HG03457 (cell line): ENCODE measurements around the gene HUS1B.
A peak's percentile ranks its signal among the peaks of the same experiment; 100 is the strongest.
"Not testable (repeated sequence)": the region's sequence is repeated elsewhere in the genome, so short reads cannot be mapped to it uniquely, and the experiment has no call there.

ENCODE experiments used
- ATAC-seq: cut with Tn5 transposase; IDR thresholded peaks from one replicate; pipeline ENCODE4 v1.9.1; 2021; ENCODE audit warnings: moderate number of reproducible peaks; ENCODE audit not compliant: unreplicated experiment

HUS1B gene

GRCh38 chr6:656460-657252, at the start of gene HUS1B:
Gene HUS1B (minus strand): TSS chr6:657100. CDS start chr6:656944, 156 bp downstream.
- no peak for ATAC-seq

DNA sequence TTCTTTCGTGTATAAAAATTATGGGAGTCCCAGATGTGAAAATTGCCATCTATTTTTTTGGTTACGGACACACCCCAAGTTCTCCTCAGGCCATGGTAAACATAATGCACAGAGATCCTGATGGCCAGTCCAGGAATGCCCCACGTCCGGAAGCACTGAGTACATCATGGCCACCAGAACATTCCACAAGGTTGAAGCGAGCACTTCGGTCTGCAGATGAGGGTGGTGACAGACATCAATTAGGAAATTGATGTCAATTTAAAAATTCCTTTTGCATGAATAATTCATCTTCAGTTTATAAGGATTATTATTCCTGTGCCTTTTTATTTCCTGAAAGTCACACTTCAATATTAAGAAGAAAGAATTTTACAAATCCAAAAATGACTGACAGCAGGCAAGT, 49.2 kb upstream of the HUS1B start:
- no peak for ATAC-seq

DNA sequence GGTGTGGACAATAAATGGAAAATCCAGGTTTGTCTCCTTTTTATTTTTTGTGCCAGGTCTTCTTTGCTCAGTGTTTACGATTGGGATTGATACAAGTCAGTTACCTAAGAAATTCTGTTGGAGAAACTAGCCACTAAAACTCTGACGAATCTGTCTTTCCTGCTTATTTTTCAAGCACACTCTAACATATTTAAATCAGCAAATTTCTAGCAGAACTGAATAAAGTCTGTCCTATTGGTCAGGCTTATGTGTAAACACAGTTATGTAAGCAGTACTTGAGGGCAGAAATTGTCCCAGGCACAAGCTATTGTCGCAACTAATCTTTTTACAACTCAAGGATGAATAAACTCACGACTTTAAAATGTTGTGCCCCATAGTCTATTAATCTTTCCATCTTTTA, 48.1 kb upstream of the HUS1B start:
- ATAC-seq, result no peak

DNA sequence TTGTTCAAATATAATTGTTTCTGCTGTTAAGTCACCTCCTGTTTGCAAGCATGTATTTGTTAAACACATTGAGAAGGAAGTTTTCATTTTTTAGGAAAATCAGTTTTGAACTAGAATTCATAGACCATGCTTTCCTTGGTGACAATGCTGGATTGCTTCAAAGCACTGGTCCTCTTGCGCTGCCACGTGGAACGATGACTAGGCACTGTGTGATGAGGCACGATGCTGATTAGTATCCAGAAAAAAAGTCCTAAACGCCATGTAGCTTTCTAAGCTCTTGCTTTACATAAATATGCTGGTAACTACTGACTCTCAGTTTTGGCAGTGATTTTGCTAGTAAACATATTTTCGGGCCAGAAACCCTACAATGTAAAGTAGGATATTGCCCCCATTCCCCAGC, 47.1 kb upstream of the HUS1B start:
- ATAC-seq, result no peak

GRCh38 chr6:703552-703951, 46.7 kb upstream of the HUS1B start:
- ATAC-seq, result no peak

- ATAC-seq, result no peak
Observed at GRCh38 chr6:701700-702479, 45.0 kb upstream of the HUS1B start.

GRCh38 chr6:701215-701614, 44.3 kb upstream of the HUS1B start:
- ATAC-seq, result no peak

DNA sequence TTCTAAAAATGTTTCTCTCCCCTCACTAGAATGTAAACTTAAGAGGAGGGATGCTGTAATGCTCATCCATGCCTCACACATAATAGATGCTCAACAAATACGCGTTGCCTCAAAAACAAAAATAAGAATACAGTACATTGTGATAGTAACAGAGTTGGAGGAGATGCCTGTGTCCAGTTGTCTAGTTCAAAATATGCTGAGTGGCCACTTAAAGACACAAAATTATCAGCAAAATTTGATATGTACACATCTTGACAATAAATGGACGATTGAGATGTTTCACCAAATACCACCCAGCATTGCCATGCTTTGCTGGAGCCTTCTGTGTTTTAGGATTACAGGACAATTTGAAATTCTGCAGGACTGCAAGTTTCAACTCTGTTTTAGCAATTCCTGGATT, 43.6 kb upstream of the HUS1B start:
- ATAC-seq, result no peak

- ATAC-seq, result no peak
Observed at GRCh38 chr6:699319-699718, 42.4 kb upstream of the HUS1B start.

DNA sequence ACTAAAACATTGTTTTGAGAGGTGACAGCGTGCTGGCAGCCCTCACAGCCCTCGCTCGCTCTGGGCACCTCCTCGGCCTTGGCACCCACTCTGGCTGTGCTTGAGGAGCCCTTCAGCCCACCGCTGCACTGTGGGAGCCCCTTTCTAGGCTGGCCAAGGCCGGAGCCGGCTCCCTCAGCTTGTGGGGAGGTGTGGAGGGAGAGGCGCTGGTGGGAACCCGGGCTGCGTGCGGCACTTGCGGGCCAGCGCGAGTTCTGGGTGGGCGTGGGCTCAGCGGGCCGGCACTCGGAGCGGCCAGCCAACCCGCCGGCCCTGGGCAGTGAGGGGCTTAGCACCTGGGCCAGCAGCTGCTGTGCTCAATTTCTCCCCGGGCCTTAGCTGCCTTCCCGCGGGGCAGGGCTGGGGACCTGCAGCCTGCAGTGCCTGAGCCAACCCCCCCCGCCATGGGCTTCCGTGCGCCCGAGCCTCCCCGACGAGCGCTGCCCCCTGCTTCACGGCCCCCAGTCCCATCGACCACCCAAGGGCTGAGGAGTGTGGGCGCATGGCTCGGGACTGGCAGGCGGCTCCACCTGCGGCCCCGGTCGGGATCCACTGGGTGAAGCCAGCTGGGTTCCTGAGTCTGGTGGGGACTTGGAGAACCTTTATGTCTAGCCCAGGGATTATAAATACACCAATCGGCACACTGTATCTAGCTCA, 37.7 kb upstream of the HUS1B start:
- not testable (repeated sequence) for ATAC-seq

GRCh38 chr6:693723-694009, 36.8 kb upstream of the HUS1B start:
- no peak for ATAC-seq

- ATAC-seq, result peak; percentile 70
Observed at GRCh38 chr6:692858-693722, 36.2 kb upstream of the HUS1B start, which contains the start of gene EXOC2. Gene EXOC2 (minus strand): TSS chr6:693139. CDS start chr6:637818, 55,321 bp downstream.

DNA sequence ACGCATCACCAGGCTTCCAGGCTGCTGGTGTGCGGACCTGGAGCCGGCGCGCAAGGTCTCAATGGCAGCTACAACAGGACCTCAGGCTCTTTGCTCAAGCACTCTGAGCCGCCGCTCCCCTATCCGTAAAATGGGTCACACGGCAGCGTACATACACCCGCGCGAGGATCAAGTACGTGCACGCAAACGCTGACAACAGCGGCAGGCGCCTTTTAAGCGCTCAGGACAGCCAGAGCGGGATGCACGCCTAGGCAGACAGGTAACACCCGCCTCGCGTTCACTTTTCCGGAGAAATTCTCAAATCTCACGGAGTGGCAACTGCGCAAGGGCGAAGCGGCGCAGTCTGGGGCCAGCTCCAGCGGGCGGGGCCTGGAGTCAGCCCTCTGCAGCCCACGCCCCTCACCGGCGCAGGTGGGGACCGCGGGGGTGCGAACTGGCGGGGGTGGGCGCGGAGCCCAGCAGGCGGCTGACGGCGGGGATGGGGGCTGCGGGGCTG, 35.5 kb upstream of the HUS1B start:
- peak; percentile 60 for ATAC-seq

DNA sequence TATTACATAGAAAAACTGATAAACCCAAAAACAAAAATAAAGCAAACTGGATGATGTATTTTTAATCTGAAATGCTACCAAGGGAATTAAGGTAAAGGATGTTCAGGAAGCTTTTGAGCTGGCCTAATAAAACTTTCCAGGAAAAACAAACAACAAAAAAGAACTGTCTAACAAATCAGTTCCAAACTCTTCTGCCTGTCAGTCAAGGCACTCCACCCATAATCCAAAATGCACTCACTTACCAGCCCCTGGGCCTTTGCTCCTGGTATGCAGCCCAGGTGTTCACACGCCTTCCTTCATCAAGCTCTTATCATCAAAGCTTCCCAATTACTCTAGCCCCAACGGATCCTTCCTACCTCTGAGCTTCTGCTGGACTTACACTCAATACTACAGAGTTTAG, 32.3 kb upstream of the HUS1B start:
- no peak for ATAC-seq

DNA sequence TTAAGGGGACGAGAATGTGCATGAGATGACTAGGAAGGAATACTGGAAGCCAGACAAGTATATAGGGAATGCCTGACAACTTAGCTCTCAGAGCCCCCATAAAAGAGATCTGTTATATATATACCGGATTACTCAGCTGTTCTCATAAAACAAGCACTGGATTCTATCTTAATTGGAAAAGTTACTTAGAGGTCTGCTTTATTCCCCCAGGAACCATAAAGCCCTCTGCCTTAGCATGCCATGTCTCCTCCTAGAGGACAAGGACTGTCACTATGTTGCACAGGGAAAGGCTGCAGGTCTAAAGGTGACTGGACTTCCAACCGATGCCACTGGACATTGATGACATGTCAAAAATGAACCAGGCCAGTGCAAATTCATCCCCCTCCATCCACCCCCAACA, 29.6 kb upstream of the HUS1B start:
- no peak for ATAC-seq

DNA sequence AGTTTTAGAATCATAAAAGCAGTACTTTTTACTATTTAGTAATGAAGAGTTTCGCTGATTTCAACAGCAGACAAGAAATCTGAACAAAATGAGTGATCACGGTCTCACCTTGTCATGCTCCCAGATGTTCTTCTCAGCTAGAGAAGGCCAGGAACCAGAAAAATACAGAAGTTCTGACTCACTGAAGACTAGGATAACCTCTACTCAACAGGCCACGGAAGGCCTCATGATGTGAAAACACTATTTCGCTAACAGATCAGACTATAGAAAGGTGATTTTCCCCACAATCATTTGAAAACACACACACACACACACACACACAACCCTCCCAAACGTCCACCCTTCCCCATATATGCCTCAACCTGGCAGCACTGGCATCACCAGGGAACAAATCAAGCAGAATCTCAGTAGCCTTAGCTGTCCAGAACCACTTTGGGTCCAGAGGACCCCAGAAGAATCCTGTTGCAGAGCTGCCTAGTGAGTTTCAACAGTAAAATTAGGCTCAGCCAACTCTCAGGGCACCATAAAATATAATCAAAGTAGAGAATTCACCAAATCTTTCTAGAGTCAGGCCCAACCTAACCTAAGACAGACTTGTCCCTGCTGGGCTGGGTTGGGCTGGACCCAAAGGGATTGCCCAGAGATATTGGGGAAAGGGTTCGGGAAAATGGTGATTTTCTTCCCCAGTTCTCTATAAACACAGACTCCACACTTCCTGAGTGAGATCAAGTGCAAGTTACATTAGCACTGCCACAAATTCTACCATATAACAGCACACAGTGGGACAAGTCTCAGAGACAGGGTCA, 28.1 kb upstream of the HUS1B start:
- ATAC-seq, result peak; percentile 64

GRCh38 chr6:683742-684440, 27.0 kb upstream of the HUS1B start:
- ATAC-seq, result no peak

DNA sequence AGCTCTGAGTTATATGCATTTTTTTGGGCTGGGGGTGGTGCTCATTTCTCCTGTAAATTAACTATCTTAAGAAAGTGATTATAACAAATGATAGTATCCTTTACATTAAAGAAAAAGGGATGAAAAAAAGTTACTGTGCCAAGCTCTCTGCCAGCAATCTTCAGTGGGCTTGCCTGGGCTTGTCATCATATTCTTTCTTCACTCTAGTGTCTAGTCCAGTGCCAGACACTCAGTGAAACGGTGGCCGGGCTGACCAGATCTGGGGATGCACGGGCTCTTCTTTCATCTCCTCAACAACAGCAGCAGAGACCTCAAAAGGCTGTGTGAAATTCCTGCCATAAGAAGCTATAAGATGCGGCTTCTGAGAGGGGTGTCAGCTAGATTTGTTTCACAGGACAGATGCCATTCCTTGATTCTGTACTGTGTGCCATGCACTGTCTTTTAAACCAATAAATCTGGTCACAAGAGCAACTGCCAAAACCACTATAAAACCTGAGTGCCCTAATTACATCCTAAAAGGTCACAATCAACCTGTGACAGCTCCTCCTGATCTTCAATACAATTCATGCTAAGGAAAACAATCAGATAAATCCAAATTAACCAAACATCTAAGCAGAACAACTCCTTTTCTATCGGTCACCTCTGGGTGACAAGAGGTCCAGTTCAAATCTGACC, 23.9 kb upstream of the HUS1B start:
- ATAC-seq, result no peak

GRCh38 chr6:680251-680650, 23.4 kb upstream of the HUS1B start:
- ATAC-seq, result no peak
